GM23338 (cell line): Measurements from ENCODE around the gene SSBP2. TPM values are rescaled to one million over a fixed set of nuclear protein-coding genes. Genes with fewer than 3 reads are reported as not detected.

Experiments used
- ATAC-seq: fragments of 200-7000 bp; cut with Tn5 transposase; 3 replicates; pipeline ENCODE4 v1.9.1; 2020
- DNase-seq: peaks from one replicate; pipeline ENCODE4 v3.0.0-alpha.2; 2015; ENCODE audit warnings: low spot score
- H2AFZ ChIP-seq: fragments of 200-600 bp; sonication (generic); 2 replicates; pipeline ENCODE4 v1.8.0; 2016; ENCODE audit warnings: antibody characterized with exemption, mild to moderate bottlenecking, moderate library complexity
- H3F3A ChIP-seq: fragments of 200-600 bp; sonication (generic); replicated peaks from 2 replicates; pipeline ENCODE4 v1.8.0; 2017; ENCODE audit warnings: antibody characterized with exemption, mixed run types, low read depth
- H3K27ac ChIP-seq: fragments of 200-600 bp; sonication (generic); 2 replicates; pipeline ENCODE4 v1.6.1; 2016; ENCODE audit warnings: low read depth
- H3K27me3 ChIP-seq: fragments of 200-600 bp; sonication (generic); 2 replicates; pipeline ENCODE4 v1.8.0; 2016; ENCODE audit warnings: mild to moderate bottlenecking, mixed run types, moderate library complexity; ENCODE audit not compliant: insufficient read depth
- H3K36me3 ChIP-seq: fragments of 200-600 bp; sonication (generic); 2 replicates; pipeline ENCODE4 v1.8.0; 2016; ENCODE audit warnings: mild to moderate bottlenecking; ENCODE audit not compliant: insufficient read depth
- H3K4me1 ChIP-seq: fragments of 200-600 bp; sonication (generic); 2 replicates; pipeline ENCODE4 v1.8.0; 2016; ENCODE audit warnings: mild to moderate bottlenecking, moderate library complexity; ENCODE audit not compliant: insufficient read depth
- H3K4me2 ChIP-seq: fragments of 200-600 bp; sonication (generic); 2 replicates; pipeline ENCODE4 v1.7.1; 2017; ENCODE audit warnings: mixed run types
- H3K4me3 ChIP-seq: fragments of 200-600 bp; sonication (generic); 2 replicates; pipeline ENCODE4 v1.6.1; 2016; ENCODE audit warnings: mixed run types
- H3K79me2 ChIP-seq: fragments of 200-600 bp; sonication (generic); replicated peaks from 2 replicates; pipeline ENCODE4 v1.8.0; 2017; ENCODE audit warnings: mild to moderate bottlenecking; ENCODE audit not compliant: insufficient read depth
- H3K9me2 ChIP-seq: fragments of 200-600 bp; sonication (generic); 2 replicates; pipeline ENCODE4 v1.8.0; 2017; ENCODE audit not compliant: insufficient read depth
- H4K20me1 ChIP-seq: fragments of 200-600 bp; sonication (generic); replicated peaks from 2 replicates; pipeline ENCODE4 v1.8.0; 2017; ENCODE audit warnings: mild to moderate bottlenecking; ENCODE audit not compliant: insufficient read depth
- H3K27ac Mint-ChIP-seq: 2 replicates; pipeline ENCODE4 v1.8.0; 2020; ENCODE audit warnings: inconsistent platforms, mild to moderate bottlenecking, moderate library complexity, mixed read lengths
- H3K27me3 Mint-ChIP-seq: 3 replicates; pipeline ENCODE4 v1.8.0; 2022; ENCODE audit warnings: low read depth, mild to moderate bottlenecking, moderate library complexity, mixed read lengths, inconsistent platforms; ENCODE audit not compliant: insufficient read depth, poor library complexity
- H3K36me3 Mint-ChIP-seq: 3 replicates; pipeline ENCODE4 v1.8.0; 2021; ENCODE audit warnings: low read depth, mild to moderate bottlenecking, inconsistent platforms, moderate library complexity, mixed read lengths
- H3K4me1 Mint-ChIP-seq: 3 replicates; pipeline ENCODE4 v1.8.0; 2020; ENCODE audit warnings: mild to moderate bottlenecking, inconsistent platforms, mixed read lengths
- H3K4me3 Mint-ChIP-seq: 3 replicates; pipeline ENCODE4 v1.8.0; 2021; ENCODE audit warnings: moderate library complexity, mild to moderate bottlenecking, inconsistent platforms, mixed read lengths
- H3K9me3 Mint-ChIP-seq: 3 replicates; pipeline ENCODE4 v1.8.0; 2020; ENCODE audit warnings: moderate library complexity, mild to moderate bottlenecking, inconsistent platforms, mixed read lengths
- CREB1 ChIP-seq: fragments of 250-450 bp; sonication (Bioruptor Pico); IDR thresholded peaks from 2 replicates; pipeline ENCODE4 v1.5.0; 2020; ENCODE audit warnings: low read depth, mild to moderate bottlenecking, moderate library complexity
- EZH2 ChIP-seq: fragments of 200-600 bp; sonication (generic); IDR thresholded peaks from one replicate; pipeline ENCODE4 v1.8.0; 2017; ENCODE audit warnings: antibody characterized with exemption, mild to moderate bottlenecking, low read depth; ENCODE audit not compliant: unreplicated experiment
- EZH2phosphoT487 ChIP-seq: fragments of 200-600 bp; sonication (generic); IDR thresholded peaks from one replicate; pipeline ENCODE4 v1.8.1; 2018; ENCODE audit warnings: antibody characterized with exemption; ENCODE audit not compliant: unreplicated experiment
- JUNB ChIP-seq: IDR thresholded peaks from one replicate; pipeline ENCODE4 v1.6.1; 2016; ENCODE audit warnings: antibody characterized with exemption; ENCODE audit not compliant: unreplicated experiment
- POLR2AphosphoS5 ChIP-seq: IDR thresholded peaks from 2 replicates; pipeline ENCODE4 v1.6.1; 2016; ENCODE audit warnings: antibody characterized with exemption, low read depth
- STAT1 ChIP-seq: IDR thresholded peaks from one replicate; pipeline ENCODE4 v1.6.1; 2016; ENCODE audit warnings: antibody characterized with exemption; ENCODE audit not compliant: unreplicated experiment
- ZNF114 ChIP-seq: fragments of 250-450 bp; sonication (Bioruptor Pico); IDR thresholded peaks from 2 replicates; pipeline ENCODE4 v1.5.0; 2020; ENCODE audit warnings: mild to moderate bottlenecking, moderate library complexity
- ZNF331 ChIP-seq: fragments of 250-450 bp; sonication (Bioruptor Pico); IDR thresholded peaks from 2 replicates; pipeline ENCODE4 v1.5.0; 2020; ENCODE audit warnings: low read depth, mild to moderate bottlenecking, moderate library complexity
- polyA plus RNA-seq: library from polyadenylated mRNA; unstranded; fragments of >200 nt; fragmentation: Nextera tagmentation; extraction: Ambion mirVana; gene quantifications from 2 replicates; pipeline ENCODE4 v1.2.1, GENCODE V29; 2016
- total RNA-seq: library from RNA; depleted of rRNA; stranded (reverse); fragments of >200 nt; shearing (Covaris generic); gene quantifications from 2 replicates; pipeline ENCODE4 v1.2.3, GENCODE V29; 2014
- TF ChIP-seq, protein P1 (sequence below): fragments of 250-450 bp; sonication (Bioruptor Pico); IDR thresholded peaks from 2 replicates; pipeline ENCODE4 v1.5.0; 2020; ENCODE audit warnings: mild to moderate bottlenecking, moderate library complexity
- TF ChIP-seq, protein P2 (sequence below): IDR thresholded peaks from one replicate; pipeline ENCODE4 v1.6.1; 2018; ENCODE audit warnings: antibody characterized with exemption; ENCODE audit not compliant: unreplicated experiment
- TF ChIP-seq, protein P3 (sequence below): IDR thresholded peaks from 2 replicates; pipeline ENCODE4 v1.6.1; 2016; ENCODE audit warnings: antibody characterized with exemption

Gene SSBP2
- total and polyA plus RNA-seq, 2 experiments from 2014 or later: 21.5 to 24.7 TPM

DNA sequence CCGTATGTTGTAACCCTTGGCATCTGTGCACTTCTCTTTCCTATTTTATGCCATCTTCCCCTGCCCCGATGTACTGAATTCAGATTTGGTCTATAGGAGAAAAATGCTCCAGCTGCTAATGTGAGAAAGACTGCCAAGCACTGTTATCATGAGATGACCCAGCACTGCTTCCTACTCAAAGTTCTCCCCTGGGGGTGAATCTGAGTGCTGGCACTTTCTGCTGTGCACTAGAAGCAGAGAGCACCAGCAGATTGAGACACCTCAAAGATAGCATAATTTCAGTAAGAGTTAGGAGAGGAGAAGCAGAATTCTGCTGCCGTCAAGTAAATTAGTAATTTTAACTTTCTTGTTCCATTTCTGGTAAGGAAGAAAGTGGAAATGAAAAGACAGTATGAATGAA, 264.2 kb downstream of the SSBP2 start:
- no peaks in the 10 kb centered on the region for H4K20me1 ChIP-seq
- no peaks in the 10 kb centered on the region for H3K27me3 ChIP-seq
- no peak overlapping the region for H3K27ac Mint-ChIP-seq
- no peaks in the 10 kb centered on the region for H3K9me2 ChIP-seq
- H3K4me1 ChIP-seq: no peaks in the 10 kb centered on the region
- no peaks in the 10 kb centered on the region for H3K27me3 Mint-ChIP-seq
- H3K27ac ChIP-seq: no peak overlapping the region
- H2AFZ ChIP-seq: no peak overlapping the region
- peak; percentile 8 for DNase-seq
- TF ChIP-seq EZH2phosphoT487 (no peak), CREB1 (CRISPR knock-in tag) (no peak), JUNB (no peak), POLR2AphosphoS5 (no peak), EZH2 (no peak), ZNF114 (CRISPR knock-in tag) (no peak), STAT1 (no peak), ZNF331 (no peak)
- TF ChIP-seq, protein P1, sequence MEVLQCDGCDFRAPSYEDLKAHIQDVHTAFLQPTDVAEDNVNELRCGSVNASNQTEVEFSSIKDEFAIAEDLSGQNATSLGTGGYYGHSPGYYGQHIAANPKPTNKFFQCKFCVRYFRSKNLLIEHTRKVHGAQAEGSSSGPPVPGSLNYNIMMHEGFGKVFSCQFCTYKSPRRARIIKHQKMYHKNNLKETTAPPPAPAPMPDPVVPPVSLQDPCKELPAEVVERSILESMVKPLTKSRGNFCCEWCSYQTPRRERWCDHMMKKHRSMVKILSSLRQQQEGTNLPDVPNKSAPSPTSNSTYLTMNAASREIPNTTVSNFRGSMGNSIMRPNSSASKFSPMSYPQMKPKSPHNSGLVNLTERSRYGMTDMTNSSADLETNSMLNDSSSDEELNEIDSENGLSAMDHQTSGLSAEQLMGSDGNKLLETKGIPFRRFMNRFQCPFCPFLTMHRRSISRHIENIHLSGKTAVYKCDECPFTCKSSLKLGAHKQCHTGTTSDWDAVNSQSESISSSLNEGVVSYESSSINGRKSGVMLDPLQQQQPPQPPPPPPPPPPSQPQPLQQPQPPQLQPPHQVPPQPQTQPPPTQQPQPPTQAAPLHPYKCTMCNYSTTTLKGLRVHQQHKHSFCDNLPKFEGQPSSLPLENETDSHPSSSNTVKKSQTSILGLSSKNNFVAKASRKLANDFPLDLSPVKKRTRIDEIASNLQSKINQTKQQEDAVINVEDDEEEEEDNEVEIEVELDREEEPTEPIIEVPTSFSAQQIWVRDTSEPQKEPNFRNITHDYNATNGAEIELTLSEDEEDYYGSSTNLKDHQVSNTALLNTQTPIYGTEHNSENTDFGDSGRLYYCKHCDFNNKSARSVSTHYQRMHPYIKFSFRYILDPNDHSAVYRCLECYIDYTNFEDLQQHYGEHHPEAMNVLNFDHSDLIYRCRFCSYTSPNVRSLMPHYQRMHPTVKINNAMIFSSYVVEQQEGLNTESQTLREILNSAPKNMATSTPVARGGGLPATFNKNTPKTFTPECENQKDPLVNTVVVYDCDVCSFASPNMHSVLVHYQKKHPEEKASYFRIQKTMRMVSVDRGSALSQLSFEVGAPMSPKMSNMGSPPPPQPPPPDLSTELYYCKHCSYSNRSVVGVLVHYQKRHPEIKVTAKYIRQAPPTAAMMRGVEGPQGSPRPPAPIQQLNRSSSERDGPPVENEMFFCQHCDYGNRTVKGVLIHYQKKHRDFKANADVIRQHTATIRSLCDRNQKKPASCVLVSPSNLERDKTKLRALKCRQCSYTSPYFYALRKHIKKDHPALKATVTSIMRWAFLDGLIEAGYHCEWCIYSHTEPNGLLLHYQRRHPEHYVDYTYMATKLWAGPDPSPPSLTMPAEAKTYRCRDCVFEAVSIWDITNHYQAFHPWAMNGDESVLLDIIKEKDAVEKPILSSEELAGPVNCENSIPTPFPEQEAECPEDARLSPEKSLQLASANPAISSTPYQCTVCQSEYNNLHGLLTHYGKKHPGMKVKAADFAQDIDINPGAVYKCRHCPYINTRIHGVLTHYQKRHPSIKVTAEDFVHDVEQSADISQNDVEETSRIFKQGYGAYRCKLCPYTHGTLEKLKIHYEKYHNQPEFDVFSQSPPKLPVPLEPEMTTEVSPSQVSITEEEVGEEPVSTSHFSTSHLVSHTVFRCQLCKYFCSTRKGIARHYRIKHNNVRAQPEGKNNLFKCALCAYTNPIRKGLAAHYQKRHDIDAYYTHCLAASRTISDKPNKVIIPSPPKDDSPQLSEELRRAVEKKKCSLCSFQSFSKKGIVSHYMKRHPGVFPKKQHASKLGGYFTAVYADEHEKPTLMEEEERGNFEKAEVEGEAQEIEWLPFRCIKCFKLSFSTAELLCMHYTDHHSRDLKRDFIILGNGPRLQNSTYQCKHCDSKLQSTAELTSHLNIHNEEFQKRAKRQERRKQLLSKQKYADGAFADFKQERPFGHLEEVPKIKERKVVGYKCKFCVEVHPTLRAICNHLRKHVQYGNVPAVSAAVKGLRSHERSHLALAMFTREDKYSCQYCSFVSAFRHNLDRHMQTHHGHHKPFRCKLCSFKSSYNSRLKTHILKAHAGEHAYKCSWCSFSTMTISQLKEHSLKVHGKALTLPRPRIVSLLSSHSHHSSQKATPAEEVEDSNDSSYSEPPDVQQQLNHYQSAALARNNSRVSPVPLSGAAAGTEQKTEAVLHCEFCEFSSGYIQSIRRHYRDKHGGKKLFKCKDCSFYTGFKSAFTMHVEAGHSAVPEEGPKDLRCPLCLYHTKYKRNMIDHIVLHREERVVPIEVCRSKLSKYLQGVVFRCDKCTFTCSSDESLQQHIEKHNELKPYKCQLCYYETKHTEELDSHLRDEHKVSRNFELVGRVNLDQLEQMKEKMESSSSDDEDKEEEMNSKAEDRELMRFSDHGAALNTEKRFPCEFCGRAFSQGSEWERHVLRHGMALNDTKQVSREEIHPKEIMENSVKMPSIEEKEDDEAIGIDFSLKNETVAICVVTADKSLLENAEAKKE (CRISPR knock-in tag): no peak
- TF ChIP-seq, protein P2, sequence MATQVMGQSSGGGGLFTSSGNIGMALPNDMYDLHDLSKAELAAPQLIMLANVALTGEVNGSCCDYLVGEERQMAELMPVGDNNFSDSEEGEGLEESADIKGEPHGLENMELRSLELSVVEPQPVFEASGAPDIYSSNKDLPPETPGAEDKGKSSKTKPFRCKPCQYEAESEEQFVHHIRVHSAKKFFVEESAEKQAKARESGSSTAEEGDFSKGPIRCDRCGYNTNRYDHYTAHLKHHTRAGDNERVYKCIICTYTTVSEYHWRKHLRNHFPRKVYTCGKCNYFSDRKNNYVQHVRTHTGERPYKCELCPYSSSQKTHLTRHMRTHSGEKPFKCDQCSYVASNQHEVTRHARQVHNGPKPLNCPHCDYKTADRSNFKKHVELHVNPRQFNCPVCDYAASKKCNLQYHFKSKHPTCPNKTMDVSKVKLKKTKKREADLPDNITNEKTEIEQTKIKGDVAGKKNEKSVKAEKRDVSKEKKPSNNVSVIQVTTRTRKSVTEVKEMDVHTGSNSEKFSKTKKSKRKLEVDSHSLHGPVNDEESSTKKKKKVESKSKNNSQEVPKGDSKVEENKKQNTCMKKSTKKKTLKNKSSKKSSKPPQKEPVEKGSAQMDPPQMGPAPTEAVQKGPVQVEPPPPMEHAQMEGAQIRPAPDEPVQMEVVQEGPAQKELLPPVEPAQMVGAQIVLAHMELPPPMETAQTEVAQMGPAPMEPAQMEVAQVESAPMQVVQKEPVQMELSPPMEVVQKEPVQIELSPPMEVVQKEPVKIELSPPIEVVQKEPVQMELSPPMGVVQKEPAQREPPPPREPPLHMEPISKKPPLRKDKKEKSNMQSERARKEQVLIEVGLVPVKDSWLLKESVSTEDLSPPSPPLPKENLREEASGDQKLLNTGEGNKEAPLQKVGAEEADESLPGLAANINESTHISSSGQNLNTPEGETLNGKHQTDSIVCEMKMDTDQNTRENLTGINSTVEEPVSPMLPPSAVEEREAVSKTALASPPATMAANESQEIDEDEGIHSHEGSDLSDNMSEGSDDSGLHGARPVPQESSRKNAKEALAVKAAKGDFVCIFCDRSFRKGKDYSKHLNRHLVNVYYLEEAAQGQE: no peak
- TF ChIP-seq, protein P3, sequence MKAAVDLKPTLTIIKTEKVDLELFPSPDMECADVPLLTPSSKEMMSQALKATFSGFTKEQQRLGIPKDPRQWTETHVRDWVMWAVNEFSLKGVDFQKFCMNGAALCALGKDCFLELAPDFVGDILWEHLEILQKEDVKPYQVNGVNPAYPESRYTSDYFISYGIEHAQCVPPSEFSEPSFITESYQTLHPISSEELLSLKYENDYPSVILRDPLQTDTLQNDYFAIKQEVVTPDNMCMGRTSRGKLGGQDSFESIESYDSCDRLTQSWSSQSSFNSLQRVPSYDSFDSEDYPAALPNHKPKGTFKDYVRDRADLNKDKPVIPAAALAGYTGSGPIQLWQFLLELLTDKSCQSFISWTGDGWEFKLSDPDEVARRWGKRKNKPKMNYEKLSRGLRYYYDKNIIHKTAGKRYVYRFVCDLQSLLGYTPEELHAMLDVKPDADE: no peak
- no peak for ATAC-seq
- H3K4me2 ChIP-seq: no peak overlapping the region
- H3K4me1 Mint-ChIP-seq: peaks cover 4% of the 10 kb centered on the region
- H3F3A ChIP-seq: no peaks in the 10 kb centered on the region
- no peaks in the 10 kb centered on the region for H3K36me3 Mint-ChIP-seq
- H3K4me3 Mint-ChIP-seq: no peak overlapping the region
- no peaks in the 10 kb centered on the region for H3K9me3 Mint-ChIP-seq
- H3K79me2 ChIP-seq: no peaks in the 10 kb centered on the region
- H3K36me3 ChIP-seq: no peaks in the 10 kb centered on the region
- H3K4me3 ChIP-seq: no peak overlapping the region
